Brain microvascular endothelial cell (primary cell): Measurements from ENCODE around the gene KIAA1328.

Experiments
- DNase-seq: peaks from one replicate; pipeline ENCODE4 v3.0.0-alpha.2; 2020
- H3K27ac ChIP-seq: fragments of 250-450 bp; sonication (Bioruptor Pico); 2 replicates; pipeline ENCODE4 v1.5.1; 2020; ENCODE audit warnings: mild to moderate bottlenecking, moderate library complexity
- H3K27me3 ChIP-seq: fragments of 250-450 bp; sonication (Bioruptor Pico); replicated peaks from 2 replicates; pipeline ENCODE4 v1.5.1; 2020; ENCODE audit warnings: mild to moderate bottlenecking
- H3K36me3 ChIP-seq: fragments of 250-450 bp; sonication (Bioruptor Pico); replicated peaks from 2 replicates; pipeline ENCODE4 v1.5.1; 2020; ENCODE audit warnings: mild to moderate bottlenecking
- H3K4me3 ChIP-seq: 2 replicates; pipeline ENCODE4 v1.5.1; 2011; ENCODE audit warnings: low read depth, mild to moderate bottlenecking, control low read depth, low read length, moderate library complexity
- in situ Hi-C: cut with HindIII; loops from 2 replicates; pipeline ENCODE4 v1.10.0; 2017; ENCODE audit warnings: low sequenced_read_pairs, low pct_ligation_motif_present
- TF ChIP-seq, protein P1 (sequence below): IDR thresholded peaks from 2 replicates; pipeline ENCODE4 v1.5.1; 2011; ENCODE audit warnings: low read depth, mild to moderate bottlenecking, moderate library complexity, low read length, control low read depth, inconsistent platforms; ENCODE audit errors: missing control alignments

The KIAA1328 gene

DNA sequence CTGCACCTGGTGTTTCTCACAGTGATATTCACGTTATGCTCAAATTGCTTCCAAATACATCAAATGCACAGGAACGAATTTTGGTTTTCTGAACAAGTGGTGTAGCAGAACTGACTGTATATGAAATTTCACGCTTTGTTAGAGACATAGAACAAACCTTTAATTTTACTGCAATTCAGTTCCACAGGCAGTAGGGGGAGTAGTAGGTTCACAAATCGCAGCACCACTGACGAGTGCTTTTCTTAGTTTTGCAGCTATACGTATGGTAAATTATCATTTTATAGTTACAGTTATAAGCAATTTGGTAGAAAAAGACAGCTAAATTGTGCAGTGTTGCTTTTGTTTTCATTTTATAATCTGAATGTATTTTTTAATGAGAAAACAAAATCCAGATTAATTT, 113.3 kb downstream of the KIAA1328 start:
- in situ Hi-C loops = no loop called here
- DNase-seq = peak; percentile 33
- TF ChIP-seq, protein P1, sequence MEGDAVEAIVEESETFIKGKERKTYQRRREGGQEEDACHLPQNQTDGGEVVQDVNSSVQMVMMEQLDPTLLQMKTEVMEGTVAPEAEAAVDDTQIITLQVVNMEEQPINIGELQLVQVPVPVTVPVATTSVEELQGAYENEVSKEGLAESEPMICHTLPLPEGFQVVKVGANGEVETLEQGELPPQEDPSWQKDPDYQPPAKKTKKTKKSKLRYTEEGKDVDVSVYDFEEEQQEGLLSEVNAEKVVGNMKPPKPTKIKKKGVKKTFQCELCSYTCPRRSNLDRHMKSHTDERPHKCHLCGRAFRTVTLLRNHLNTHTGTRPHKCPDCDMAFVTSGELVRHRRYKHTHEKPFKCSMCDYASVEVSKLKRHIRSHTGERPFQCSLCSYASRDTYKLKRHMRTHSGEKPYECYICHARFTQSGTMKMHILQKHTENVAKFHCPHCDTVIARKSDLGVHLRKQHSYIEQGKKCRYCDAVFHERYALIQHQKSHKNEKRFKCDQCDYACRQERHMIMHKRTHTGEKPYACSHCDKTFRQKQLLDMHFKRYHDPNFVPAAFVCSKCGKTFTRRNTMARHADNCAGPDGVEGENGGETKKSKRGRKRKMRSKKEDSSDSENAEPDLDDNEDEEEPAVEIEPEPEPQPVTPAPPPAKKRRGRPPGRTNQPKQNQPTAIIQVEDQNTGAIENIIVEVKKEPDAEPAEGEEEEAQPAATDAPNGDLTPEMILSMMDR = peak; percentile 76
- no peak overlapping the region for H3K27ac ChIP-seq
- H3K36me3 ChIP-seq = no peaks in the 10 kb centered on the region
- no peak overlapping the region for H3K4me3 ChIP-seq
- H3K27me3 ChIP-seq = no peaks in the 10 kb centered on the region

DNA sequence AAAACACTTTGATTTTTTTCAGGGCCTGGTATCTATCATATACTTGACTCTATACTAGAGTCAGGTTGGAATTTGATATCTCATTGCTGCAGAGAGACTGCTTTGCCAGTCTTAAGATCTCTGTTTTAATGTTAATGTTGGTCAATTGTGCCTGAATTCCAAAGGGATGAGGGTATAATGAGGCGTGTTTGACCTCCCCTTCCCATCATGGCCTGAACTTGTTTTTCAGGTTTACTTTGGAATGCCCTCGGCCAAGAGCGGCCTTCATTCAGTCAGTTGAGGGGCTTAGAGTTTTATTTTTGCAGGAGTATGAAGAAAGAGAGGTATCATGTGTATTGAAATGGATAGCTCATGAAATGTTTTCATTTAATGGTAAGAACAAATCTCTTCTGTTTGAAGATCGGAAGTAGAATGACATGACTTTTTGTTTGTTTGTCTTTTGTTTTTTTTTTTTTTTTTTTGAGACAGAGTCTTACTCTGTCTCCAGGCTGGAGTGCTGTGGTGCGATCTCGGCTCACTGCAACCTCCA, 119.0 kb downstream of the KIAA1328 start:
- TF ChIP-seq, protein P1 = no peak
- Histone ChIP-seq H3K36me3 (no peaks in the 10 kb centered on the region), H3K4me3 (no peak overlapping the region), H3K27ac (no peak overlapping the region), H3K27me3 (no peaks in the 10 kb centered on the region)
- in situ Hi-C loops = no loop called here
- DNase-seq = no peak

DNA sequence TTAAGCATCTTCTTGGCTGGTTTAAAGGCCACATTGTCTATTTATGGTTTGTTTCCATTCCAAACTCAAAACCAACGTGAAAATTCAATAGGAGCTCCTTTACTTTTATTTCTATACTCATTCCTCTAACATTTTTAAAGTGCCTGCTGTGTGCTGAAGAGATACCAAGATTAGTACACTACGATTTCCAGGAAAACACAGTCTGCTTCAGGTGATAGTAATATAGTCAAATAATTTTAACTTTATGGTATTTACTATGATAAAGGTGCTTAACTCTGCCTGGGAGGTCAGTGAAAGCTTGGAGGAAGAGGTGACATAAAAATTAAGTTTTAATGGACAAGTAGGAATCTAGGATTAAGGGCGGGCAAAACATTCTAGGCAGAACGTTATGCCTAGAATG, 121.4 kb downstream of the KIAA1328 start:
- in situ Hi-C loops = no loop called here
- no peaks in the 10 kb centered on the region for H3K36me3 ChIP-seq
- TF ChIP-seq, protein P1 = no peak
- H3K4me3 ChIP-seq = no peak overlapping the region
- no peak for DNase-seq
- no peaks in the 10 kb centered on the region for H3K27me3 ChIP-seq
- H3K27ac ChIP-seq = no peak overlapping the region

DNA sequence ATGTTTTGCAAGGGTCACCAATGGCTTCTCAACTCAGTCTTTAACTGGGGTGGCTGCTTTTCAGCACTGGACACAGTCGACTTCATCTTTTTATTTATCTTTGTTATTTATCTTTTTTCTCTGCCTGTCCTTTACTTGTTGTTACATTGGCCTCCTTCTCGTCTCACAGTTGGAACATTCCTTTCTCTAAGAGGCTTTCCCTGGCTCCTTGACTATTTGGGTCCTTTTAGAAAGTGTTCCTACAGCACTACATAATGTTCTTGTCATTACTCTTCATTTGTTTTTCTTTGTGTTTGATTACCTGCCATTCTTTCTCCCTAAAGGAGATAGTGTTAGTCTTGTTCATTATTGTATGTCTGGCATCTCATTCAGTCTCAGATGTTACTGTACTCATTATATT, 122.0 kb downstream of the KIAA1328 start:
- DNase-seq = no peak
- TF ChIP-seq, protein P1 = no peak
- no peaks in the 10 kb centered on the region for H3K36me3 ChIP-seq
- no peak overlapping the region for H3K27ac ChIP-seq
- H3K27me3 ChIP-seq = no peaks in the 10 kb centered on the region
- no peak overlapping the region for H3K4me3 ChIP-seq
- in situ Hi-C loops = no loop called here

DNA sequence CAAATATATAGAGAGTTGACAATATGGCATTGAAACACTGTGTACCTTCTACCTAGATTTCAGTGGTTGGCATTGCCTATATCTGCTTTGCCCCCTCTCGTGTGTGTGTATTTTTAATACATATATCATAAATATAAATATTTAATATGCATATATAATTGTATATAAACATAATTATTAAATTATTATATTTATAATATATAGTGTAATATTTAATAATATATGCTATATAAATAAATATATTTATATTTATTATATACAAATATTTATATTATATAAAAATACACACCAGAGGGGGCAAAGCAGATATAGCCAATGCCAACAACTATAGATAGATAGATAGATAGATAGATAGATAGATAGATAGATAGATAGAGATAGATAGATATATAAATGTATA, 124.1 kb downstream of the KIAA1328 start:
- in situ Hi-C loops = no loop called here
- TF ChIP-seq, protein P1 = no peak

DNA sequence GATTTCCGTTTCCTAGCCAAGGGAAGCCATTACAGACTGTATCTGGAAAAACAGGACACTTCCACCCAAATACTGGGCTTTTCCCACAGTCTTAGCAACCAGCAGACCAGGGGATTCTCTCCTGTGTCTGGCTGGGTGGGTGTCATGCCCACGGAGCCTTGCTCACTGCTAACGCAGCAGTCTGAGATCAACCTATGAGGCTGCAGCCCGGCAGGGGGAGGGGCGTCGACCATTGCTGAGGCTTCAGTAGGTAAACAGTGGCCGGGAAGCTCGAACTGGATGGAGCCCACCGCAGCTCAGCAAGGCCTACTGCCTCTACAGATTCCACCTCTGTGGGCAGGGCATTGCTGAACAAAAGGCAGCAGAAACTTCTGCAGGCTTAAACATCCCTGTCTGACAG, 131.1 kb downstream of the KIAA1328 start:
- no peak overlapping the region for H3K4me3 ChIP-seq
- TF ChIP-seq, protein P1 = no peak
- no peak overlapping the region for H3K27ac ChIP-seq
- H3K36me3 ChIP-seq = no peaks in the 10 kb centered on the region
- in situ Hi-C loops = no loop called here
- no peaks in the 10 kb centered on the region for H3K27me3 ChIP-seq
- no peak for DNase-seq

More for the DNA sequence above, 124.1 kb downstream of the KIAA1328 start:
- Histone ChIP-seq H3K27me3 (no peaks in the 10 kb centered on the region), H3K36me3 (no peaks in the 10 kb centered on the region), H3K27ac (no peak overlapping the region), H3K4me3 (no peak overlapping the region)
- DNase-seq = no peak
